GM12872 (cell line): ENCODE measurements around the gene EGFLAM.
A peak's percentile ranks its signal among the peaks of the same experiment; 100 is the strongest.

Experiments used
- CTCF ChIP-seq: IDR thresholded peaks from 3 replicates; pipeline ENCODE4 v1.5.1; 2011; ENCODE audit warnings: low read depth, mild to moderate bottlenecking, low read length, moderate library complexity; ENCODE audit not compliant: insufficient read depth

The EGFLAM gene

DNA sequence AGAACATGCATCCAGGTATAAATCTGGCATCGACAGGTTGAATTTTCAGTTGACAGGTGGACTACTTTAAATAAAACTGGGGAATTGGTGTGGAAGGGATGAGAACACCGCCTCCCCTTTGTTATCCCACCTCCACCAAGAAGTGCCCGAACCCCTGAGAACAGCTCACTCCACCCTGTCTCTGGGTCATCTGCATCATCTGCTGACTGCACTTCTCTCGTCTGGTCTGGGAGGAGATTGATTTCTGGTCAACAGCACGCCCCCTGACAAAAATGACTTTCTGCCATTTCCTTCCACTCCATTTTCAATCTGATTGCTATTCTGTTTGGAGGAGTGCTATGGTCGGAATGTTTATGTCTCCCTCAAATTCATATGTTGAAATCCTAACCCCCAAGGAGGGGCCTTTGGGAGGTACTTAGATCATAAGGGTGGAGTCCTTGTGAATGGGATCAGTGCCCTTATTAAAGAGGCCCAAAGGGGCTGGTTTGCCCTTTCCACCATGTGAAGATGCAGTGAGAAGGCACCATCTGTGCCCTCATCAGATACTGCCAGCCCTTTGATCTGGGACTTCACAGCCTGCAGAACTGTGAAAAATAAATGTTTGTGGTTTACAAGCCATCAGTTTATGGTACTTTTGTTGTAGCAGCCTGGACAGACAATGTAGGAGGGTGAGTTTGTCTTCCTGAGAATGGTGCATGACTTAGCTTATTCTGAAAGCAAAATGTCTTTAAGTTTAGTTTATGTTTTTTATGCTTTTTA is 145.7 kb downstream of the EGFLAM start:
- TF ChIP-seq CTCF: no peak

GRCh38 chr5:38404667-38405276 is 146.4 kb downstream of the EGFLAM start:
- peak; percentile 21; the same call in 1 of the 3 replicates for TF ChIP-seq CTCF

DNA sequence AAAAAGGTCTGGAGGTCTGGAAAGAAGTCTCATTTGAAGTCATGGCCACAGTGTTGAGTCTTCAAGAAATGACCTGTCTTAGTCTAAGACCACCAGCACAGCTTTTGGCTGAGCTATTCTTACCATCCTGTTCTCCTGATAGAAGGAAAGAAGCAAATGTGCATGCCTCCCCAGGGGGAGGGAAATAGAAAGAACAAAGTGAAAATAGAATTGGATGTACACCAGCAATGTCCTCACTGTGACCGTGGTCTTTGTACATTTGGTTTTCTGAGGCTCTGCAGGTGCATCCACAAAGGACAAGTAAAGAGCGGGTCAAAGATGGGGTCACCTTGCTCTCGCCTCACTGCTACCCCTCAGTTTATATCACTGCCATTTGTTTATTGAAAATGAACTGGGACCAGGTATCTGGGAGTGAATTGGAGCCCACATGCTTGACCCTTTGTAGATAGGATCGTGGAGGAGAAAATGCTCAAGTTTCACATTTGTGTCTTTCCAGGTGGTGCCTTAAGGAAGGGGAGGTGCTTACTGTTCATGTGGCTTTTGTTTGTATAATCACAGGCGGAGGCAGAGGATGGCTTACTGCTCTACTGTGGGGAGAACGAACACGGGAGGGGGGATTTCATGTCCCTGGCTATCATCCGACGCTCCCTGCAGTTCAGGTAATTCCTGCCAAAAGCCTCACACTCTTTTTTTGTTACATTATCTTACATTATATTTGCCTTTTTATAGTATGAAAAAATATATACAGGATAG is 150.3 kb downstream of the EGFLAM start:
- no peak for TF ChIP-seq CTCF

GRCh38 chr5:38410304-38410990 is 152.1 kb downstream of the EGFLAM start:
- no peak for TF ChIP-seq CTCF

DNA sequence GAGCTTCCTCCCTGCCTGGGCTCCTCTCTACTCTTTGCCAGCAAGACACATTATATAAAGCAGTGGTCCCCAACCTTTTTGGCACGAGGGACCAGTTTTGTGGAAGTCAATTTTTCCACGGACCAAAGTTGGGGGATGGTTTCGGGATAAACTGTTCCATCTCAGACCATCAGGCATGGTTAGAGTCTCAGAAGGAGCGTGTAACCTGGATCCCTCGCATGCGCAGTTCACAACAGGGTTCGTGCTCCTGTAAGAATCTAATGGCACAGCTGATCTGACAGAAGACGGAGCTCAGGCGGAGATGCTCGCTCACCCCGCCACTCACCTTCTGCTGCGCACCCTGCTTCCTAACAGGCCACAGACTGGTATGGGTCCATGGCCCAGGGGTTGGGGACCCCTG is 155.3 kb downstream of the EGFLAM start:
- no peak for TF ChIP-seq CTCF

- TF ChIP-seq CTCF: no peak
Measured at GRCh38 chr5:38414348-38414747, 156.0 kb downstream of the EGFLAM start.

GRCh38 chr5:38417658-38418017 is 159.3 kb downstream of the EGFLAM start:
- TF ChIP-seq CTCF: no peak
